HL-60/S4 treated with phorbol 12-myristate 13-acetate at 8.2 ng/mL for 4 days and 3 days (cell line): Measurements from ENCODE around the gene AGAP1.
"Not testable (repeated sequence)": the region's sequence is repeated elsewhere in the genome, so short reads cannot be mapped to it uniquely, and the experiment has no call there.

Source experiments
- in situ Hi-C: fragments of 300-500 bp; cut with MboI; formaldehyde crosslinking; loops from 2 replicates; pipeline ENCODE4 v1.15.0; 2022; ENCODE audit warnings: low sequenced_read_pairs

AGAP1 gene

DNA sequence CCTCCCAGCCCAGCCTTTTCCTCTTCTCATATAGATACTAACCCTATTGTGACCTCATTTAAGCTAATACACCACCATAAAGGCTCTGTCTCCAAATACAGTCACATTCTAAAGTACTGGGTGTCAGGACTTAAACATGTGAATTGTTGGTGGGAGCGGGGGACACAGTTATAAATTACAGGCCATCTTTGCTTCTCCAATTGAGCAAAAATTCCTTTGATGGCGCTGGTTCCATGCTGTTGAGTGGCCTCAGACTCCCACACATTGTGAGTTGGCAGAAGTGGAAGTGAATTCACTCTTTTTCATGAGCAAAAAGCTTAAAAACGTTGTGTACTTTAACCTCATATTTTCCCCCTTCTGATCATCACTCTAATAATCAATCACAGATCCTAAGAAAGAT lies 628.4 kb downstream of the AGAP1 start:
- in situ Hi-C loops, result no loop called here

- in situ Hi-C loops, result no loop called here
Measured at GRCh38 chr2:236123716-236124115, 629.9 kb downstream of the AGAP1 start.

DNA sequence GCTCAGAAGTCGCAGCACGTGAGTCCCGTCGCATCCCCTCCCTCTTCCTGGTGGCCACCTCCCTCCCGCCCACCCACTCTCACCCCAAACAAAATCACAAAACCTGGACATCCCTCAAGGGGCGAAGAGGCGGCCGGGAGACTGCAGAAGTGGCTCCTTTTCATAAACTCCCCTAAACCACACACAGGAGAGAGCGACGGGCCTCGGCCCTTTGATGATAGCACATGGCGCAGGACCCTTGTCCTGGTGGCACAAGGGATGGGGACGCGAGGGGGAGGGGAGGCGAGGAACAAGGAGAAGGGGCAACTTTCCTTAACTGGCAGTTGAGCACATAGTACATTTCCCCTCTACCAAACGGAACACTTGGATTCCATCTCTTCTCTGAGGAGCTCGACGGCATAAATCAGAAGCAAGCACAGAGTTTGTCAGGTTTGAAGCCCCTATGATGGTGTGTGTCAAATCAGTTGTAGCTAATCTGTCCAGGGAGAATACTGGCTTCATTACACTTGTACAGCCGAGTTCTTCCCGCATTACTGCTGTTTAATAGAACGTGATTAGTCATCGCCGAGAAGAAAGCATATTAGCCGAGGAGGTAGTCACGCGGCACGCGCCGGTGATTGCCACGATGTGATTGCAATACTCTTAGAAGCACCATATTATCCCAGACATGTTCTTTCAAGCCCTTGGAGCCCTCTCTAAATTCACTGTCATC lies 630.5 kb downstream of the AGAP1 start:
- in situ Hi-C loops, result no loop called here

GRCh38 chr2:236125541-236125940 lies 631.7 kb downstream of the AGAP1 start:
- in situ Hi-C loops, result no loop called here

- in situ Hi-C loops, result no loop called here
Measured at GRCh38 chr2:236127010-236127409, 633.2 kb downstream of the AGAP1 start.

DNA sequence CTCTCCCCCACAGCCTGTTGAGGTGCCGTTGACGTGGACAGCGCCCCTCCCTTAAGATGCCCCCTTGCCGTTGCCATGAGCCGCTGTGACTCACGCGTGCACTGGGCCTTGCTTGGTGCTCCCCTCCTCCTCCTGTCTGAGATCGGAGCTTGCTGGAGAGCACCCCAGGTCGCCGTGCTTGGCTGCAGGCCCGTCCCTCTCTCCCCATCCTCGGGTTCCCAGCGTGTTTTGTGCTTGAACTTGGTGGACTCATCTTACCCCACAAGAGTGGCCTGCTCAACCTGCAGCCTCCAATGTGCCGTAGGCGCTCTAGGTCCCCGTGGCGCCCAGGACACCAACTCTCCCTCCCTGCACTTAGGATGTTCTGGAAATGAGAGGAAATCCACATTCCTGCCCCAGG lies 634.5 kb downstream of the AGAP1 start:
- in situ Hi-C loops, result no loop called here

- in situ Hi-C loops, result no loop called here
Measured at GRCh38 chr2:236129935-236130334, 636.1 kb downstream of the AGAP1 start.

GRCh38 chr2:236130349-236130998 lies 636.6 kb downstream of the AGAP1 start:
- in situ Hi-C loops, result no loop called here

DNA sequence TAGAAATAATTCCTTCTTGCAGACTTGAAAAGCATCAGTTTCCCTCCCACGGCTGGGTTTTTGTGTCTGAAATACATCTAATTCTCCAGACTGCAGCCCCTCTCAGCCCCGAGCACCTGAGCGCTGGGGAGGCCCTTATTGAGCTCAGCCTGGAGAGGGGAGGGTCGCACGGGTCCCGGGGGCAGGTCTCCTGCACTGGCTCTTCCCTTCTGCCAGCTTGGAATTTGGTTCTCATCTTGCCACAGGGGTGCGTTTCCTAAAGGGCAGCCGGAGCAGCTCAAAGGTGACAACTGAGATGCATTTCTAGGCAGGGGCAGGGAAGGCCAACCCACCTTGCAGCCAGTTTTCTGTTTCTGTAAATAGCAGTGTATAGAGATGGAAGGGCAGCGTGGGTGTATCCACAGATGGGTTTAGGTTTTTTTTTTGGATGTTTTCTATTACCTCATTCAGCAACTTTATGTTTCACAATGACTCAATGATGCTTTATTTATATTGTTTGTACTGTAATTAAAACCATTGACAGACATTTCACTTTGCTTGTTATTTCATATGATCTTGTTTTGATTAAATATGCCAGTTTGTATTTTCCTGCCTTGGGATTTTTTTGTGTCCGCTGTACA lies 637.3 kb downstream of the AGAP1 start:
- in situ Hi-C loops, result no loop called here

DNA sequence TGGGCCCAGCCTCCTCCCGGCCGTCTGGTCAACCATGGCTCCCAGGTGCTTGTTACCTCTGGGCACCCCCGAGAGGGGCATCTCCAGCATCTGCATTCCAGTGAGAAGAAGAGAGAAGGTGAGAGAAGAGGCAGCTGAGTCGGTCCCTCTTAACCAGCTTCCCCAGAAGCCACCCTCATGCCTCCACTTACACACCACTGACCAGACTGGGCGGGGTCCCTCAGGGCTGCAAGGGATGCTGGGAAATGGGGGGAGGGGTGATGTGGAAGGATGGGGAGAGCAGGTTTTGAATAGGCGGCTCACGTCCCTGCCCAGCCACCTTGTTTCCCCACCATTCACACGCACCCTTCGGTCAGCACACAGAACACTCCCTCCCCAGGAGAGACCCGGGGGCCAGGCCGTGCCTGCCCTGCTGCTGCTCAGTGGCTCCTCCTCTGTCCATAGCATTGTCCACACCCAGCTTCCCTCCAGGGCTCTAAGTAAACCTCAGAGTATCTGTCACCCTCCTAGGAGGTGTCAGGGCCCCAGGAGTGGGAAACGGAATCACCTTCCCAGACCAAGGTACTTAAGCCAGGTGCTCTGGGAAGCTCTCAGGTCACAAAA lies 639.7 kb downstream of the AGAP1 start:
- in situ Hi-C loops, result no loop called here

- in situ Hi-C loops, result no loop called here
Measured at GRCh38 chr2:236136538-236136937, 642.7 kb downstream of the AGAP1 start.

DNA sequence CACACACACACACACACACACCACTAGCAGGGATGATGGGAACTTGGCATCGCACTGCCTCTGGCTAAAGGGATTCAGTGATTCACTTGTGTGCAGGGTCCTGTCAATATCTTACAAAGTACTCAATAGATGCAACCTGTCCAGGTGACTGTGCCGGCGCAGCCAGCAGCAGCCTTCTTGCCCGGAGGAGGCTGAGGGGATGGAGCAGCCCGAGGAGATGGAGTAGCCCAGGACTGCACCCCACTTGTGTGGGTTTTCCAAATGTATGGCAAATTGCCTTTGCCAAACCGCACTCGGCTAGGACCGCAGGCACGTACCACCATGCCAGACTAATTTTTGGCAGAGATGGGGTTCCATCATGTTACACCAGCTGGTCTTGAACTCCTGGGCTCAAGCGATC lies 643.2 kb downstream of the AGAP1 start:
- in situ Hi-C loops, result no loop called here

- in situ Hi-C loops, result not testable (repeated sequence)
Measured at GRCh38 chr2:236141616-236142015, 647.8 kb downstream of the AGAP1 start.

DNA sequence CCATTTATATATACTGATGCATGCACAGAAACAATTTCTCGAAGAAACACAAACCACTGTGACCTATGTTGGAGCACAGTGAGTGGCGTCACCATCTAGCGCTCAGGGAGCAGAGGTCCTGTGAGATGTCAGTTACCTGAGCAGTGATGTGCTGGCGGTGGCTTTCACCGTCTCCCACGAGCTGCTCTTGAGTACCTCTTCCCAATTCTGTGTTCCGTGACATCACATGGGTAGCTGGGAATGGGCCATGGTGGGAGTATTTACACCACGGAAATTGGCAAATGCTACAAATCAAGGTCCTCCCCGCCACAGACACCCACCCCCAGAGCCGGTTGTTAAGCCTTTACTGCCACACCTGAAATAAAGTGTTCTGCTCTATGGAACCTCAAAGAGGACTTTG lies 650.0 kb downstream of the AGAP1 start:
- in situ Hi-C loops, result no loop called here

- in situ Hi-C loops, result no loop called here
Measured at GRCh38 chr2:236146436-236146835, 652.6 kb downstream of the AGAP1 start.

DNA sequence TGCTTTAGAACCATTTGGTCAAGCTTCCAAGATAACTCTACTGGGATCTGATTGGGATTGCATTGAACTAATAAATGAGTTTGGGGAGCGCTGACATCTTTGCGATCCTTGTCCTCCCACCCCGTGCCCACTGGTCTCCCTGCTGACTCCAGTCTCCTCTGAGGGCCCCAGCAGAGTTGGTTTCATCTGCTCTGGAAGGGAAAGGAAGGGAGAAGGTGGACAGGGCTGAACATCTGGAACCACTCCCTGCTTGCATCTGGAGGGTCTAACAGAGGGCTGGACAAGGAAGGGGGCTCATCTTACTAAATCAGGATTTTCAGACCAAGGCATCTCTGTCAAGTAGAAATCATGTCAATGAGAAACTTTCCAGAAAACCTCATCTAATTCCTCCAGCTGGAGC lies 661.6 kb downstream of the AGAP1 start:
- in situ Hi-C loops, result no loop called here

DNA sequence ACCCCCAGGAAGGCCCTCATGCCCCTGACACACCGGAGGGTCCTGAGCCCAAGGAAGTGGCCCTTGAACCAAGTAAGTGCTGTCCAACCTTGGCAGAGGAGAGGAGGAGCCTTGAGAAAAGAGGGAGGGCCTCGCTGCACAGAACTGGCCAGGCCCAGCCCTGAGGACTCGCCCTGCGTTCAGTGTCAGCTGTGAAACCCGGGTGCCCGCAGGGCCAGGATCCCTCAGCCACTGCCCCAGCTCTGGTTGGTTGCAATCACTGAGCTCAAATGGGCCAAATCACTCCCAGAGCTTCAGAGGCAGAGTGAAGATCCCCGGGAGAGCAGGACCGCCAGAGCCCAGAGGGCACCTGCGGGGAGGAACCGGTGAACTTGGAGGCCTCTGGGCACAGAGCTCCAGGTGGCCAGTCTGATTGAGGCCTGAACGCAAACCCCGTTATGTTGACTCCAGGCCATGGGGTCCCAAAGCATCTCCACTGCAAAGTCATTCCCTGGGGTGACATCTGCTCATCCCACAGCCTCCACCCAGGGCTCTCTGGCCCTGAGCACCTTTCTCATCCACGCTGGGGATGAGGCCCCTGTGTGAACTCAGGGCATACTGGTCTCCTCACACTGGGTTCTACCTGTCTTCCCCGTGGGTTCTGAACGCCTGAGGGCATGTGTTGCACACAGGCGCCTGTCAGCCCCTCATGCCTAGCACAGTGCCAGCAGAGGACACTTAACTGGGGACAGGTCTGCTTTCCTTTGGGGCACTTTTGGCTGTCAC lies 662.4 kb downstream of the AGAP1 start:
- in situ Hi-C loops, result no loop called here

DNA sequence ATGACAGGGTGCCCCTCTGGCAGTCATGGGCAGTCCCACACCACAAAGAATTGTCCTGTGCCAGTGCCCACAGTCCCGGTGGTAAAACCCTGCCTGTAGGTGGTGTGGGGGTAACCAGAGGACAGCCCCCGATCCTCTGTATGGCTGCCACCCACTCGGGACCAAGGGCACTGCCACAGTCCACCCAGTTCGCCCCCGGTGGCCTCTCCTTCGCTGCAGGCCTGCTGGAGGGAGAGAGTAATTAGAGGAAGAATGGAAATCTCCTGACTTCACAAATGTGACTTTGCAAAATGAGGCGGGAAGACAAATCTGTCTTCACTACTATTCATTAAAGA lies 663.0 kb downstream of the AGAP1 start:
- in situ Hi-C loops, result no loop called here

DNA sequence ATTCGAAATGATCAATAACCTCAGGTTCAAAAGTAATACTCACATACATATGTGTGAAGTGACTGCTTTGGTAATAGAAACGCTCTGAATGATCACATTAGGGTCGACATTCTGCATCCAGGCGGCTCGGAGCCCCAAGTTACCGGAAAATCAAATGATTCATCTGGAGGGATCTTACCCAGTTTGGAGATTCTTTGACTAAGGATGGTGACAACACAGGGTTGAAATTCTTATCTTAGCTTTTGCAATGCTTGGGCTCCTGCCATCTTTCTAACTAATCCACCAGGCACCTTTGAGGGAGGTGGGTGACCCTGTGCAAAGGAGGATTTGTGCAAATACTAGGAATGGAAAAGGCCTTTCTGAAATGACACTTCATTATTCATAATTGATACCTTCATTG lies 663.5 kb downstream of the AGAP1 start:
- in situ Hi-C loops, result no loop called here

- in situ Hi-C loops, result no loop called here
Measured at GRCh38 chr2:236157815-236158498, 664.1 kb downstream of the AGAP1 start.
